CD14-positive monocyte (primary cell): ENCODE data around the gene CABP1. TPM values are rescaled to one million over a fixed set of nuclear protein-coding genes. Genes with fewer than 3 reads are reported as not detected.

ENCODE experiments used
- DNase-seq, 3 donors: peaks; one replicate each; pipeline ENCODE4 v3.0.0-alpha.2; 2011 to 2022
- H2AFZ ChIP-seq: 2 replicates; pipeline ENCODE4 v1.6.0; 2012; ENCODE audit warnings: mild to moderate bottlenecking, low read depth, low read length, inconsistent platforms; ENCODE audit not compliant: insufficient read depth, poor library complexity, severe bottlenecking
- H3K27ac ChIP-seq, 2 donors: 1 replicate in 1 of 2; 2 replicates in 1 of 2; pipeline ENCODE4 v1.5.1; 2012 to 2013; ENCODE audit warnings: low read length in 2 of 2, control low read depth in 1 of 2, inconsistent platforms in 1 of 2, low read depth in 1 of 2, mild to moderate bottlenecking in 1 of 2
- H3K27me3 ChIP-seq, 2 donors: one replicate each; pipeline versions ENCODE4 v1.6.0 to v1.6.1; 2011 to 2013; ENCODE audit warnings: low read length in 2 of 2; ENCODE audit not compliant: control insufficient read depth in 2 of 2, insufficient read depth in 2 of 2
- H3K36me3 ChIP-seq, 2 donors: replicated peaks in 1 of 2; 1 replicate in 1 of 2; 2 replicates in 1 of 2; pipeline versions ENCODE4 v1.5.1 to v1.6.1; 2012 to 2013; ENCODE audit warnings: low read length in 2 of 2, control low read depth in 1 of 2, inconsistent platforms in 1 of 2, mild to moderate bottlenecking in 1 of 2; ENCODE audit not compliant: insufficient read depth in 2 of 2, control insufficient read depth in 1 of 2
- H3K4me1 ChIP-seq, 2 donors: 1 replicate in 1 of 2; 2 replicates in 1 of 2; pipeline versions ENCODE4 v1.5.1 to v1.6.1; 2012 to 2013; ENCODE audit warnings: low read length in 2 of 2, control low read depth in 1 of 2, inconsistent platforms in 1 of 2, mild to moderate bottlenecking in 1 of 2, moderate library complexity in 1 of 2; ENCODE audit not compliant: insufficient read depth in 2 of 2, control insufficient read depth in 1 of 2
- H3K4me2 ChIP-seq: replicated peaks from 2 replicates; pipeline ENCODE3; 2012; ENCODE audit warnings: low read length, moderate library complexity, mild to moderate bottlenecking; ENCODE audit not compliant: poor library complexity, severe bottlenecking; ENCODE audit errors: extremely low read depth
- H3K4me3 ChIP-seq, 3 experiments: fragments of 200-600 bp in 1 of 3; sonication (generic) in 1 of 3; replicated peaks in 1 of 3; 1 replicate in 2 of 3; 2 replicates in 1 of 3; pipeline ENCODE4 v1.5.1; 2011 to 2013; ENCODE audit warnings: low read length in 3 of 3, mild to moderate bottlenecking in 3 of 3, control low read depth in 2 of 3, low read depth in 2 of 3, inconsistent platforms in 1 of 3, moderate library complexity in 1 of 3
- H3K79me2 ChIP-seq: 2 replicates; pipeline ENCODE4 v1.6.0; 2012; ENCODE audit warnings: mild to moderate bottlenecking, control low read depth, inconsistent platforms, low read length, moderate library complexity; ENCODE audit not compliant: insufficient read depth
- H3K9ac ChIP-seq: 2 replicates; pipeline ENCODE4 v1.6.0; 2017; ENCODE audit warnings: low read length, mild to moderate bottlenecking; ENCODE audit not compliant: insufficient read depth, poor library complexity, severe bottlenecking
- H3K9me3 ChIP-seq, 2 donors: replicated peaks in 1 of 2; 1 replicate in 1 of 2; 2 replicates in 1 of 2; pipeline versions ENCODE4 v1.5.1 to v1.6.1; 2012 to 2013; ENCODE audit warnings: low read length in 2 of 2, control low read depth in 1 of 2; ENCODE audit not compliant: control insufficient read depth in 1 of 2, insufficient read depth in 1 of 2
- H4K20me1 ChIP-seq: 2 replicates; pipeline ENCODE4 v1.6.0; 2012; ENCODE audit warnings: mild to moderate bottlenecking, low read length, control low read depth, moderate library complexity; ENCODE audit not compliant: insufficient read depth
- H3K27ac Mint-ChIP-seq, 7 donors: one replicate each; pipeline ENCODE4 v1.8.0; 2020; ENCODE audit warnings: mild to moderate bottlenecking in 7 of 7, mixed read lengths in 7 of 7, moderate library complexity in 6 of 7, inconsistent platforms in 2 of 7
- H3K27me3 Mint-ChIP-seq, 3 donors: one replicate each; pipeline ENCODE4 v1.8.0; 2021 to 2022; ENCODE audit warnings: low read depth in 3 of 3, mild to moderate bottlenecking in 3 of 3, mixed read lengths in 3 of 3, moderate library complexity in 3 of 3, inconsistent platforms in 1 of 3
- H3K36me3 Mint-ChIP-seq, 2 donors: one replicate each; pipeline ENCODE4 v1.8.0; 2020; ENCODE audit warnings: mixed read lengths in 2 of 2, inconsistent platforms in 1 of 2, mild to moderate bottlenecking in 1 of 2
- H3K4me1 Mint-ChIP-seq: one replicate; pipeline ENCODE4 v1.8.0; 2020; ENCODE audit warnings: mild to moderate bottlenecking, mixed read lengths
- H3K4me3 Mint-ChIP-seq, 2 donors: one replicate each; pipeline ENCODE4 v1.8.0; 2020; ENCODE audit warnings: mild to moderate bottlenecking in 2 of 2, mixed read lengths in 2 of 2, moderate library complexity in 1 of 2
- H3K9me3 Mint-ChIP-seq, 7 donors: one replicate each; pipeline ENCODE4 v1.8.0; 2020 to 2022; ENCODE audit warnings: mixed read lengths in 7 of 7, mild to moderate bottlenecking in 6 of 7, moderate library complexity in 6 of 7, inconsistent platforms in 2 of 7
- CTCF ChIP-seq: fragments of 200-600 bp; IDR thresholded peaks from one replicate; pipeline ENCODE4 v1.8.0; 2022; ENCODE audit warnings: antibody characterized with exemption, mild to moderate bottlenecking
- WGBS: methylation state at CpG from one replicate; pipeline ENCODE4 v1.1.5; 2013; ENCODE audit warnings: missing lambda C conversion rate; ENCODE audit not compliant: insufficient coverage; 5-methylcytosine and 5-hydroxymethylcytosine counted together
- intact Hi-C, 2 donors: fragments of 100-400 bp; cut with micrococcal nuclease; formaldehyde crosslinking; loops; one replicate each; pipeline versions ENCODE4 v1.15.0 to v1.15.1; 2023
- polyA plus RNA-seq, 3 donors: library from polyadenylated mRNA; depleted of rRNA in 1 of 3; unstranded in 2 of 3; stranded (reverse) in 1 of 3; fragments of 300-500 nt in 2 of 3; fragments of >200 nt in 1 of 3; fragmentation: Illumina TruSeq in 2 of 3; gene quantifications; 1 replicate in 2 of 3; 2 replicates in 1 of 3; pipeline ENCODE4 v1.2.3, GENCODE V29; 2012 to 2021

CABP1 gene
- polyA plus RNA-seq, 3 donors = 0.19 to 0.43 TPM; not detected in 1

GRCh38 chr12:120698665-120699064 is 58.2 kb downstream of the CABP1 start:
- Histone ChIP-seq H3K79me2 (peaks cover 31% of the 10 kb centered on the region), H3K9me3 (no peaks in the 10 kb centered on the region), H3K27me3 (no peaks in the 10 kb centered on the region), H3K9ac (peak overlapping the region; percentile 32), H3K27ac (peak overlapping the region; percentile 67 to 86), H2AFZ (peak overlapping the region; percentile 61), H3K4me2 (peak overlapping the region; percentile 51), H3K36me3 (peaks cover 61 to 84% of the 10 kb centered on the region in 2 donors), H3K4me1 (peaks cover 21 to 25% of the 10 kb centered on the region in 2 donors), H3K4me3 (peak overlapping the region in 1 of 3 experiments; percentile 41), H4K20me1 (peaks cover 5% of the 10 kb centered on the region)
- Mint-ChIP-seq H3K27ac (peak overlapping the region; percentile 82 to 95 (median 92)), H3K4me1 (peaks cover 24% of the 10 kb centered on the region), H3K4me3 (peak overlapping the region; percentile 58 to 64), H3K36me3 (peaks cover 75 to 85% of the 10 kb centered on the region in 2 donors), H3K27me3 (peaks cover 0 to 2% (median 0%) of the 10 kb centered on the region in 3 donors), H3K9me3 (no peaks in the 10 kb centered on the region)
- peak; percentile 56 to 68 (median 66) for DNase-seq
- TF ChIP-seq CTCF = no peak
- no CpG with 5 or more reads among the region's 3 CpGs for WGBS
- intact Hi-C loops = no loop called here

GRCh38 chr12:120699553-120699952 is 59.1 kb downstream of the CABP1 start:
- H4K20me1 ChIP-seq = no peaks in the 10 kb centered on the region
- Mint-ChIP-seq H3K27ac (peak overlapping the region; percentile 60 to 95 (median 84)), H3K4me3 (no peak overlapping the region), H3K27me3 (no peaks in the 10 kb centered on the region), H3K36me3 (peaks cover 70 to 79% of the 10 kb centered on the region in 2 donors), H3K9me3 (no peaks in the 10 kb centered on the region), H3K4me1 (peaks cover 24% of the 10 kb centered on the region)
- peaks cover 21 to 25% of the 10 kb centered on the region in 2 donors for H3K4me1 ChIP-seq
- H2AFZ ChIP-seq = no peak overlapping the region
- intact Hi-C loops = no loop called here
- no peak for TF ChIP-seq CTCF
- peaks cover 52 to 79% of the 10 kb centered on the region in 2 donors for H3K36me3 ChIP-seq
- H3K4me2 ChIP-seq = peak overlapping the region; percentile 51
- H3K79me2 ChIP-seq = peaks cover 22% of the 10 kb centered on the region
- H3K9me3 ChIP-seq = no peaks in the 10 kb centered on the region
- no peaks in the 10 kb centered on the region for H3K27me3 ChIP-seq
- DNase-seq = no peak
- H3K9ac ChIP-seq = no peak overlapping the region
- H3K4me3 ChIP-seq = no peak overlapping the region
- H3K27ac ChIP-seq = peak overlapping the region; percentile 67 to 86
- 87% methylated on average over 6 of the region's 7 CpGs for WGBS
